GM13976 (cell line): Measurements from ENCODE around the gene FAM131A.

ENCODE experiments used
- DNase-seq: peaks from one replicate; pipeline ENCODE4 v3.0.0; 2012; ENCODE audit warnings: low spot score
- CTCF ChIP-seq: IDR thresholded peaks from 2 replicates; pipeline ENCODE4 v1.5.1; 2012; ENCODE audit warnings: borderline replicate concordance, mild to moderate bottlenecking; ENCODE audit not compliant: insufficient read depth; ENCODE audit errors: extremely low read depth, missing control alignments, control extremely low read depth
- in situ Hi-C: fragments of 300-500 bp; cut with MboI; formaldehyde crosslinking; loops from one replicate; pipeline ENCODE4 v1.12.0; 2022; ENCODE audit warnings: low sequenced_read_pairs, mixed read lengths, inconsistent platforms; ENCODE audit not compliant: unreplicated experiment

FAM131A gene

GRCh38 chr3:184386047-184386806 lies 48.8 kb downstream of the FAM131A start:
- in situ Hi-C loops: no loop called here
- no peak for TF ChIP-seq CTCF
- DNase-seq: no peak

- in situ Hi-C loops: no loop called here
- no peak for DNase-seq
- TF ChIP-seq CTCF: no peak
These were observed 49.8 kb downstream of the FAM131A start for GRCh38 chr3:184387174-184387714.

GRCh38 chr3:184388164-184388935 lies 51.0 kb downstream of the FAM131A start:
- TF ChIP-seq CTCF: no peak
- in situ Hi-C loops: no loop called here
- DNase-seq: no peak

GRCh38 chr3:184388936-184389230 lies 51.5 kb downstream of the FAM131A start:
- no peak for DNase-seq
- in situ Hi-C loops: no loop called here
- TF ChIP-seq CTCF: no peak

GRCh38 chr3:184389384-184389783 lies 52.0 kb downstream of the FAM131A start:
- no peak for TF ChIP-seq CTCF
- in situ Hi-C loops: no loop called here
- no peak for DNase-seq

GRCh38 chr3:184389935-184390528 lies 52.6 kb downstream of the FAM131A start:
- no peak for TF ChIP-seq CTCF
- in situ Hi-C loops: no loop called here
- no peak for DNase-seq
